GM12892 (cell line): Measurements from ENCODE around the gene NOD1.

Experiments used
- POLR2A ChIP-seq: IDR thresholded peaks from 2 replicates; pipeline ENCODE4 v1.6.1; 2011; ENCODE audit warnings: low read depth, low read length, control low read depth
- POLR2AphosphoS5 ChIP-seq: IDR thresholded peaks from 2 replicates; pipeline ENCODE4 v1.6.1; 2011; ENCODE audit warnings: low read depth, low read length, control low read depth
- TAF1 ChIP-seq: IDR thresholded peaks from 2 replicates; pipeline ENCODE4 v1.6.1; 2011; ENCODE audit warnings: low read depth, mild to moderate bottlenecking, control low read depth, low read length, borderline replicate concordance

GRCh38 chr7:30395676-30396075 lies 82.9 kb downstream of the NOD1 start:
- no peak for TF ChIP-seq POLR2AphosphoS5
- no peak for TF ChIP-seq POLR2A
- TF ChIP-seq TAF1: no peak
